BJ (cell line): ENCODE data around the gene CHST11. TPM values are rescaled to one million over a fixed set of nuclear protein-coding genes. Genes with fewer than 3 reads are reported as not detected.

Source experiments
- CTCF ChIA-PET: fragments of 350-600 bp; formaldehyde crosslinking; extraction: SDS; loops from one replicate; lab custom pipeline; 2021; ENCODE audit warnings: antibody characterized with exemption, inconsistent platforms; lab: Yijun Ruan, JAX
- POLR2A ChIA-PET: fragments of 300-600 bp; sonication (Branson Sonifier 250); formaldehyde crosslinking; extraction: SDS; loops from one replicate; lab custom pipeline; 2021; ENCODE audit warnings: antibody characterized with exemption; lab: Charles Lee
- DNase-seq: peaks from one replicate; pipeline ENCODE4 v3.0.0-alpha.2; 2011; ENCODE audit warnings: low read depth
- H3K27me3 ChIP-seq: 2 replicates; pipeline ENCODE4 v1.6.0; 2011; ENCODE audit warnings: low read length; ENCODE audit not compliant: control insufficient read depth, insufficient read depth
- H3K36me3 ChIP-seq: 2 replicates; pipeline ENCODE4 v1.5.1; 2011; ENCODE audit warnings: low read length; ENCODE audit not compliant: control insufficient read depth, insufficient read depth
- H3K4me3 ChIP-seq: 2 replicates; pipeline ENCODE4 v1.5.1; 2011; ENCODE audit warnings: low read depth, mild to moderate bottlenecking, control low read depth, low read length
- CTCF ChIP-seq: IDR thresholded peaks from 2 replicates; pipeline ENCODE4 v1.5.1; 2011; ENCODE audit warnings: low read depth, mild to moderate bottlenecking, control low read depth, inconsistent platforms, low read length, moderate library complexity; ENCODE audit not compliant: insufficient read depth
- polyA plus RNA-seq: library from polyadenylated mRNA; depleted of rRNA; stranded (reverse); fragments of >200 nt; gene quantifications from 2 replicates; pipeline ENCODE4 v1.2.3, GENCODE V29; 2011

The CHST11 gene
- polyA plus RNA-seq, 1 experiment: 7.3 TPM

GRCh38 chr12:104767261-104767660 is 310.5 kb downstream of the CHST11 start:
- no peak for DNase-seq
- TF ChIP-seq CTCF: no peak
- H3K36me3 ChIP-seq: no peaks in the 10 kb centered on the region
- ChIA-PET CTCF (interaction anchor here (0.8 to 1.0 kb wide), 2 partner anchors 18 to 33 kb away, joined by 3 read pairs; no protein-coding TSS in a partner anchor), POLR2A (no interaction called here)
- no peak overlapping the region for H3K4me3 ChIP-seq
- no peaks in the 10 kb centered on the region; the same call in 1 of the 2 replicates for H3K27me3 ChIP-seq

GRCh38 chr12:104768033-104768432 is 311.3 kb downstream of the CHST11 start:
- Histone ChIP-seq H3K27me3 (no peaks in the 10 kb centered on the region; the same call in 1 of the 2 replicates), H3K36me3 (no peaks in the 10 kb centered on the region), H3K4me3 (no peak overlapping the region)
- no peak for DNase-seq
- no peak for TF ChIP-seq CTCF
- ChIA-PET CTCF (interaction anchor here (1.0 kb wide), 1 partner anchor 138 kb away, joined by 3 read pairs; no protein-coding TSS in a partner anchor), POLR2A (no interaction called here)

GRCh38 chr12:104769144-104769561 is 312.4 kb downstream of the CHST11 start:
- Histone ChIP-seq H3K4me3 (no peak overlapping the region), H3K27me3 (no peaks in the 10 kb centered on the region; the same call in 1 of the 2 replicates), H3K36me3 (no peaks in the 10 kb centered on the region)
- TF ChIP-seq CTCF: no peak
- ChIA-PET POLR2A (no interaction called here), CTCF (interaction anchor here (1.0 to 2.4 kb wide), 3 partner anchors 21 to 396 kb away, joined by 3 to 6 read pairs (median 3); no protein-coding TSS in a partner anchor)
- no peak for DNase-seq

GRCh38 chr12:104772336-104772735 is 315.6 kb downstream of the CHST11 start:
- no peak for TF ChIP-seq CTCF
- ChIA-PET POLR2A (no interaction called here), CTCF (no interaction called here)
- no peak for DNase-seq
- no peaks in the 10 kb centered on the region; the same call in 1 of the 2 replicates for H3K27me3 ChIP-seq
- no peak overlapping the region for H3K4me3 ChIP-seq
- H3K36me3 ChIP-seq: no peaks in the 10 kb centered on the region

- no peak for TF ChIP-seq CTCF
- H3K27me3 ChIP-seq: no peaks in the 10 kb centered on the region; the same call in none of the 2 replicates
- no peaks in the 10 kb centered on the region for H3K36me3 ChIP-seq
- ChIA-PET CTCF (interaction anchor here (0.6 to 0.8 kb wide), 2 partner anchors 15 to 65 kb away, joined by 3 read pairs; no protein-coding TSS in a partner anchor), POLR2A (no interaction called here)
- no peak for DNase-seq
- H3K4me3 ChIP-seq: no peak overlapping the region
These were observed 319.0 kb downstream of the CHST11 start for GRCh38 chr12:104775731-104776231.
